Activated gamma-delta T cell treated with Interleukin-2 at 50 U/mL for 16 hours (primary cell): ENCODE measurements around the gene APEX1.
A peak's percentile ranks its signal among the peaks of the same experiment; 100 is the strongest.
"Not testable (repeated sequence)": the region's sequence is repeated elsewhere in the genome, so short reads cannot be mapped to it uniquely, and the experiment has no call there.

Experiments used
- DNase-seq: peaks from one replicate; pipeline ENCODE4 v3.0.0-alpha.2; 2020

The APEX1 gene

GRCh38 chr14:20436363-20436755, 18.7 kb upstream of the APEX1 start:
- no peak for DNase-seq

DNA sequence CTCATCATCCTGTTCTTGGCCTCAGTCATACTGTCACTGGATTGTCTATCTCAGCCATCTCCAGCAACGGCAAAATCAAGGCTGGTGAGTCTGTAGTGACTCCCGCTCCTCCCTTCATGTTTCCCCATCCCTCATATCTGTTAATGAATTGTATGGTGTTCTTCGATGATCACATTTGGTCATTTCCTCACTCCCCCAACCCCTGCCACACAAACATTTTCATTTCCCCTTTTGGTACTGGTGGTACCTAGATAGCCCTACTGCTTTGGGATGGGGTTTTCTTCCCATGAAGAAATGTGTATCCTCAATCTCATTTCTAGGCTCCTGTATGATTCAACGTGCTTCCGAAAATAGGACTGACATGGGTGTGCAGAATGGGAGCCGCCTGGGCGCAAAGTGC, 16.4 kb upstream of the APEX1 start:
- DNase-seq, result no peak

DNA sequence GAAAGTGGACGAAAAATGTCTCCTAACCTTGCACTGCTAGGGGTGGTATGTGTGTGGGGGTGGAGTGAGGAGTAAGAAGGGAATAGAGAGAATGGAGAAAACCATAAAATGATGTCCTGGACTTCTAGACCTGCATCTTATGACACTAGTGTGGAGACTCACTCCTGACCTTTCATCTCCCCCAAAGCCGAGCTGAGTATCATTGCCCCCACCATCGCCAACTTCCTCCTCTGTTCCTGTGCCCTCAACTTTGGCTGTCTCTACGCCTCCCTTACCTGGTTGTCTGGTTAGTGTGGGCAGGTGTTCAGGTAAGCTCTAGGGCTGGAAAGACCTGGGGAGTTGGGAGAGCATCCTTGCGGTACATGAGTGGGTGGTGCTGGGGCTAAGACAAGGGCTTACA, 14.6 kb upstream of the APEX1 start:
- no peak for DNase-seq

- DNase-seq, result peak; percentile 24
Observed at GRCh38 chr14:20440882-20441281, 14.1 kb upstream of the APEX1 start.

GRCh38 chr14:20441461-20441860, 13.6 kb upstream of the APEX1 start:
- no peak for DNase-seq

DNA sequence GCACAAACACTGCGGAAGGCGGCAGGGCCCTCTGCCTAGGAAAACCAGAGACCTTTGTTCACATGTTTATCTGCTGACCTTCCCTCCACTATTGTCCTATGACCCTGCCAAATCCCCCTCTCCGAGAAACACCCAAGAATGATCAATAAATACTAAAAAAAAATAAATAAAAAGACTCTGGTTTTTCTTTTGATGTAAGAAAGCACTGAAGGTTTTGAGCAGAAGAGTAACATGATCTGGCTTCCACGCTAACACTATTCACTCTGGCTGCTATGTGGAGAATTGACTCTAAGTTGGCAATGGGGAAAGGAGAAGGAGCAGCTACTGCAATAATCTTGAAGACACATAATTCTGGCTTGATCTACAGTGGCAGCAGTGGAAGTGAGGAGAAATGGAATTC, 11.4 kb upstream of the APEX1 start:
- DNase-seq, result not testable (repeated sequence)

GRCh38 chr14:20446889-20447288, 8.1 kb upstream of the APEX1 start:
- DNase-seq, result no peak

- not testable (repeated sequence) for DNase-seq
Observed at GRCh38 chr14:20452831-20453230, 2.2 kb upstream of the APEX1 start.

DNA sequence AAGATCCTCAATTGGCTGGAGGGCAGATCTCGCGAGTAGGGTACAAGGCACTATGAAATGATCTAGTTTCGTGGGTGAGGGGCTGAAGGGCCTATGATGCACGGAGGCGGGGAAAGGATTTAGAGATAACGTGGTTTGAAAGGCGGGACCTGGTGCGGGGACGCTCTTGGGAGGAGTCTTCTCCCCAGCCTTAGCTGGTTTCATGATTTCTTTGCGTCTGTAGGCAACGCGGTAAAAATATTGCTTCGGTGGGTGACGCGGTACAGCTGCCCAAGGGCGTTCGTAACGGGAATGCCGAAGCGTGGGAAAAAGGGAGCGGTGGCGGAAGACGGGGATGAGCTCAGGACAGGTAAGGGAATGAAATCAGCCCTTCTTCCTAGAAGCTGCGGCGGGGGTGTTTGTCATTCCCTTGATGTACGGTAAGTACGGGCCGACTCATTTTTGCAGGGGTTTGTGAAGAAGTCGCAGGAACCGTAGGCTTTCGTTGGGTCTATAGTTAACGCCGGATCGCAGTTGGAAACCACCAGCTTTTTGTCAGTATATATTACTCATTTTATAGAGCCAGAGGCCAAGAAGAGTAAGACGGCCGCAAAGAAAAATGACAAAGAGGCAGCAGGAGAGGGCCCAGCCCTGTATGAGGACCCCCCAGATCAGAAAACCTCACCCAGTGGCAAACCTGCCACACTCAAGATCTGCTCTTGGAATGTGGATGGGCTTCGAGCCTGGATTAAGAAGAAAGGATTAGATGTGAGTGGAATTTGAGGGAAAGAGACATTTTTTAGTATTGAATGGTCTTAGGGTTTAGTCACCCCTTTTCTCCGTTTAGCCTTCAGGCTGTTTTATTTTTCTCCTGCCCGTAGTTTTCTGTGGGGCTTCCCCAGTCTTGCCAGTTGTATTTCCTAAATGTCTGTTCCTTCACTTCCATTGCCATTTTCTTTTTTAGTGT, 602 bp downstream of the APEX1 start:
- DNase-seq, result peak; percentile 17

DNA sequence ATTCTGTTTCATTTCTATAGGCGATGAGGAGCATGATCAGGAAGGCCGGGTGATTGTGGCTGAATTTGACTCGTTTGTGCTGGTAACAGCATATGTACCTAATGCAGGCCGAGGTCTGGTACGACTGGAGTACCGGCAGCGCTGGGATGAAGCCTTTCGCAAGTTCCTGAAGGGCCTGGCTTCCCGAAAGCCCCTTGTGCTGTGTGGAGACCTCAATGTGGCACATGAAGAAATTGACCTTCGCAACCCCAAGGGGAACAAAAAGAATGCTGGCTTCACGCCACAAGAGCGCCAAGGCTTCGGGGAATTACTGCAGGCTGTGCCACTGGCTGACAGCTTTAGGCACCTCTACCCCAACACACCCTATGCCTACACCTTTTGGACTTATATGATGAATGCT, 1.9 kb downstream of the APEX1 start:
- DNase-seq, result no peak

- DNase-seq, result no peak
Observed at GRCh38 chr14:20458031-20458789, 3.2 kb downstream of the APEX1 start.

DNA sequence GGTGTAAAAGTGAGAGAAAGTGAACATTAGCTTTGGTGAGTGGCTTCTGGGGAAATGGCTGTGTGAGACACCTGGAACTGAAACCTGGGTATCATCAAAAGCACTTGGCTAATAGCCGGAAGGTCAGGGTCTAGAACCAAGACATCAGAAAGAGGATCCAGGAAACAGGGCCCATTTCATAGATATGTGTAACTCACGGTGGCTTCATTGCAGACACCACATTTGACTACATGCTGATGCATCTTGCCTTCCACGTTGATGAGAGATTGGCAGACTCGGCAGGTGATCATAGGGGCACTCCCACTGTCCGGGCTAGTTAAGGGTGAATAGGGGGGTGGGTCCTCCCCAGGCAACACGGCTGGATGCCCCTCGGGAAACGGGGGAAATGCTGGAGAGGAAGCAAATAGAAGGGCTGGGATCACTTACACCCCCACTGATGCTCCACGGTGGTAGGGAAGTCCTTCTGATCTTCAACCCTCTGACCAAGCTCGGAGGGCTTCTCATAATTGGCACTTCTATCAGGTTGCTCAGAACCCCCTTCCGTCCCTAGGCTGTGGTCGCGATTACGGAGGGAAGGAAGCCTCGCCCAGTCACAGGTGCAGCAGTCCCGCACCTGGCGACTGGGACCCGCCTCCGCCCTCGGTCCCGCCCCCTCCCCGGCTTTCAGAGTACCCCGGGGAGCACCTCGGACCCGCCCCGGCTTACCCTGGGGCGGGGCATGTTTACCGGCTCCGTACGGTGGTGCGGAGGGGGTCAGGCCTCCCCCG, 5.6 kb downstream of the APEX1 start:
- DNase-seq, result peak; percentile 55

DNA sequence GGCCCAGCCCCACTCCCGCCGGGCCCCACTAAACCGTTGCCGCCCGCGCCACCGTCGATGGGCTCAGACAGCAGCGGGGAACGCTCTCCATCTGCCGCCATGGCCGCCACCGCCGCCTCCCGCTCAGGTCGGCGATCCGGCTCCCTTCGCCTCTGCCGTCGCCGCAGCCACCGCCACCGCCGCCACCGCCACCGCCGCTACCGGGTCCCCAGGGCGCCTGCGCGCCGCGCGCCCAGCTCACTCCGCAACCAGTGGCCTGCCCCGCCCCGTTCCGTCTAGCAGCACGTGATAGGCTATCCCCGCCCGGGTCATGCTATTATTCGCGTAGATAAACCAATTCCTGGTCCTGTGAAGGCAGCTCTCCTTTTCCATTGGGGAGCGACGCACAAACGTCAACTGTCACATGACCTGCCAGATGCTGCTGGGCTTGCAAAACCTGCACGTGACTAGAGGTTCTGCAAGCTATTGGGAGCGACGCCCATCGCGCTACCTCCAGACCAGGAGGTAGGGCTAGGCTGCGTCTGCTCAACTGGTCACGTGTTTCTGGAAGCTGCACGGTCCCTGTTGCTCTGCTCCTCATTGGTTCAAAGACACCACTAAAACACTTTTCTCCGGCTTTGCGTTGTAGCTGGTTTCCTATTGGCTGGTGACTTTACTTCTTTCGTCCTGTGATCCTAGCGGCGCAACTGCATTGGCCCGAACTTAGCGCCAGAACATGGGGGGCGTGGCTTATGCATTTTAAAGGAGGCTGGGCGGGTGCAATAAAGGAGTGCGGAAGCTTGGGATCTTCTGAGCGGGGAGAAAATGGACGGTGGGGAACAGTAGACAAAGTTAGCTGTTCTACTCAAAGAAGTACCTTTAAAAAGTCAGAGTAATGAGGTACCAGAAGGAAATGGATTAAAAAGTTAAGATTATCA, 6.5 kb downstream of the APEX1 start, which contains the start of gene PIP4P1:
Gene PIP4P1, minus strand, starts transcription at position 210 of the 917 bp plus-strand sequence. Its CDS starts 109 bp downstream, at position 101.
- peak; percentile 98 for DNase-seq

DNA sequence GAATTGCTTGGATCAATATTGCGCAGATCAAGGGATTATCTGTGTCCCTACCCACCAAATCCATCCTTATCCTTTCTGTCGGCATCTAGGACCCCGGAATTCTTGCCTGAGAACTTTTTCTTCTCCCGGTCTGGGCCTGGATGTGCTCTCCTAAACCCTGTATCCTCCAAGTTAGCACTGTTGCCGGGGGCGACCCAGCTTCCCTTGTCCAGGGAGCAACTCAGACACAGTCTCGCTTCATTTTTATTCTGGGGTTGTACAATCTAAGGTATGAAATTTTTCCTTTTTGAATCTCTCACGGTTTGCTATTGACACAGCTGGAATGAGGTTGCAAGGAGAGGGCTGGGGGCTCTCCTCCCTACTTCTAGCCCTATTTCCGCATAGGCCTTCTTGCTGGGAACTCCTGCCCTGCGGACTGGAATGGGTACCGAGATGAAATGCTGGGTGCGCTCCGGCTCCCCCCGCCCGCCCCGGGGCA, 13.8 kb downstream of the APEX1 start:
- no peak for DNase-seq

- DNase-seq, result peak; percentile 80
Observed at GRCh38 chr14:20469242-20469889, 14.3 kb downstream of the APEX1 start, which contains the start of gene PNP. Gene PNP, plus strand, starts transcription at chr14:20469406. Its CDS starts 119 bp downstream, at chr14:20469525.

DNA sequence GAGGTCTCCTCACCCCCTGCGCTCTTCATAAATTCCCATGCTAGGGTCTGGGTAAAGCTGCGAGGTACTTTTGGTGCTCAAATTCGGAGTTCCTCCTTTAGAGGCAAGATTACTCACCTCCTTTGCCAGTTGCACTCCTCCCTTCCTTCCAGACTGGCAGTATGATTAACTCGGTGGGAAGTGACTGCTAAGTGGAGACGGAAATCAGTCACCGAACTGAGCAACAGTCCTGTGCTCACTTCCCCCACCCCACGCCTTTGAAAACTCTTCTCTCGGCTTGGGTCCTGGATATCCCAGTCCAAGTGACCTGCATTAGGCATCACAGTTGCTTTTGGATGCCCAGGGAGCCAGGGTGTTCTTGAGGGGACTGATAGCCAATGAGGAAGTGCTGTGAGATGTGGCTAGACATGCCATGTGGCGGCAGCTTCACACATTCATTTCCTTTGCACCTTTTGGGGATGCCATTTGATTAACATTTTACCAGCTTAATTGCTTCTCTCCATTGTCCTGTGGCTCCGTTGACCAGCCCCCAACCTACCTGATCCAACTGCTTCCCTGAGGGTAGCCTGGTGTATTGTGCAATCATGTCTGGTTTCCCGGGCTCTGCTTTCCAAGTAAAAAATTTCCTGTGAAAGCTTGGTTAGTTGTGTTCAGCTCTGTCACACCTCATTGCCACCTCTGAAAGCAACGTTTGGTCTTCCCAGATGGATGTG, 15.0 kb downstream of the APEX1 start:
- peak; percentile 35 for DNase-seq

- no peak for DNase-seq
Observed at GRCh38 chr14:20470603-20470901, 15.5 kb downstream of the APEX1 start.

DNA sequence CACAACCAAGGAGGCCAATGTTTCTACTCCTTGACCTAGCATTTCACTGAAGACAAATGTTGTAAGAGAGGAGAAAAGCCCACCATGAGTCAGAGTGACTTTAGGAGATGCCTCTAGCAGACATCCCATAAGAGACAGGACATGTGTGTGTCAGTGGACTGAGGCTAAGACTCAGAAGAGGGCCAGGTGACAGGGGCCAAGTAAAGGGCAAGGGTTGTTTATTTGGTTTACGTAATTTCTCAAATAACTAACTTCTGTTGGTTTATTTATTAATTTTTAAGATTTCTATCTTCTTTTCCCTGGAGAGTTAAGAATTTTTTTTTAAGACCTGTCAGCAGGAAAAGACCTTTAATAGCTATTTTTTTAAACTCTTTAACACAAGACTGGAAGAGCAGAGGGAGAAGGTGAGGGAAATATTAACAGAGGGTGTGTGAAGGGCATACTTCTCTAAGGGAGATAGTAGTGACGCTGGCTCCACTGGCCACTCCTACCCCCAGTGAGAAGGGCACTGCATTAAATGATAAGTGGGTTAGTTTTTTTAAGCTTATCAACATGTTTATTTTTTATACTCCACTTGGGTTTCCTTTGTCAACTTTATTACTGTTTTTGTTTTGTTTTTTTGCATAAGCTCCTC, 17.6 kb downstream of the APEX1 start:
- no peak for DNase-seq

DNA sequence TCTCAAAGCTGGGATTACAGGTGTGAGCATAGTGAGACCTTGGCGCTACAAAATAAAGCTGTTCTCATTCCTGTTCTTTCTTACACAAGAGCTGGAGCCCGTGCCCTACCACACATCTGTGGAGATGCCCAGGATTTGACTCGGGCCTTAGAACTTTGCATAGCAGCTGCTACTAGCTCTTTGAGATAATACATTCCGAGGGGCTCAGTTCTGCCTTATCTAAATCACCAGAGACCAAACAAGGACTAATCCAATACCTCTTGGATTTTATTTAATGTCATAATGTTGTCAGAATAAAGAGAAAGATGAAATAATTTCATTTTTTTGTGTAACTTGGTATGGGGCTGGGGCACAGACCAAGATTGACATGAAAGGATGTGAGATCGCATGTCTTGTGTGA, 21.8 kb downstream of the APEX1 start:
- no peak for DNase-seq

GRCh38 chr14:20477211-20477876, 22.3 kb downstream of the APEX1 start:
- peak; percentile 36 for DNase-seq
